Measurements from ENCODE around the gene TMEM171. TPM values are rescaled to one million over a fixed set of nuclear protein-coding genes. Genes with fewer than 3 reads are reported as not detected.

Gene TMEM171
- total and polyA plus RNA-seq, 9 of the 15 experiments (the other 6 are each of a cell fraction or from before 2014, with no cell fraction given) = 0.08 TPM; not detected in 8

GRCh38 chr5:73135429-73136054, 15.2 kb downstream of the TMEM171 start:
- TF ChIP-seq SNRNP70 (optimal IDR thresholded peaks at IDR 0.05; ENCODE audit: low read depth, low read length) (no peak), RAD21 (CRISPR knock-in tag; conservative IDR thresholded peaks at IDR 0.05 in 1 of 2, IDR thresholded peaks at IDR 0.05 in 1 of 2) (peak in 1 of 2 experiments; percentile 45; a peak in 2 of 4 replicates), CTCF (IDR thresholded peaks at IDR 0.05 in 2 of 3, conservative IDR thresholded peaks at IDR 0.05 in 1 of 3; ENCODE audit: insufficient read depth in 2 of 3, low read depth in 1 of 3, low read length in 3 of 3) (peak; percentile 46 to 55 (median 54); a peak in 5 of 6 replicates), ATF2 (CRISPR knock-in tag; IDR thresholded peaks at IDR 0.05) (no peak), ZNF263 (CRISPR knock-in tag; IDR thresholded peaks at IDR 0.05; ENCODE audit: borderline replicate concordance) (peak; percentile 49; the same call in 1 of the 2 replicates)
- BruUV-seq (replicated peaks) = no TSS peak
- 0% methylated on average over 6 of the region's 6 CpGs for WGBS (ENCODE audit: insufficient coverage, low coverage, missing lambda C conversion rate)
- Histone ChIP-seq H3K4me3 (no peak overlapping the region), H2AFZ (ENCODE audit: low read depth, low read length) (no peak overlapping the region), H3K9me3 (replicated peaks; ENCODE audit: control insufficient read depth, insufficient read depth, low read depth, low read length) (no peaks in the 10 kb centered on the region), H3K4me2 (ENCODE audit: insufficient read depth, low read length) (no peak overlapping the region), H4K20me1 (replicated peaks; ENCODE audit: control insufficient read depth, insufficient read depth, low read length) (no peaks in the 10 kb centered on the region), H3K79me2 (ENCODE audit: control insufficient read depth, insufficient read depth, low read length) (no peaks in the 10 kb centered on the region), H3K36me3 (ENCODE audit: control insufficient read depth, insufficient read depth, low read length) (no peaks in the 10 kb centered on the region), H3K9ac (ENCODE audit: insufficient read depth in 1 of 2, low read depth in 2 of 2, low read length in 2 of 2) (no peak overlapping the region), H3K27me3 (ENCODE audit: control insufficient read depth in 2 of 2, insufficient read depth in 2 of 2, low read length in 2 of 2) (peaks cover 8 to 28% of the 10 kb centered on the region in 2 experiments; a peak in 4 of 5 replicates), H3K4me1 (replicated peaks in 1 of 2; ENCODE audit: control insufficient read depth in 2 of 2, insufficient read depth in 2 of 2, low read length in 2 of 2) (peaks cover 0 to 3% of the 10 kb centered on the region in 2 experiments; a peak in 2 of 5 replicates), H3K27ac (ENCODE audit: extremely low read depth, low read depth, low read length) (no peak overlapping the region), H3K9me1 (ENCODE audit: control insufficient read depth, insufficient read depth, low read length) (no peaks in the 10 kb centered on the region)
- FAIRE-seq (peak; percentile 75), ATAC-seq (peak; percentile 87), DNase-seq (ENCODE audit: extremely low read depth in 1 of 4, low spot score in 3 of 4) (peak; percentile 43 to 54 (median 52))
- CTCF ChIA-PET (ENCODE audit: low intra/inter-chr PET ratio) = interaction anchor here (1.5 kb wide), 1 partner anchor 10 kb away, joined by 4 read pairs; no protein-coding TSS in a partner anchor
- intact Hi-C loops (cut with micrococcal nuclease) = loop anchor here (5.0 kb wide), 1 partner anchor 67 kb away; no protein-coding TSS in a partner anchor
- in situ Hi-C loops (cut with MboI) = no loop called here
- POLR2A ChIA-PET = no interaction called here
